SK-N-DZ (cell line): Measurements from ENCODE around the gene STXBP5. TPM values are rescaled to one million over a fixed set of nuclear protein-coding genes. Genes with fewer than 3 reads are reported as not detected.

Experiments
- DNase-seq: peaks from one replicate; pipeline ENCODE4 v3.0.0-alpha.2; 2015; ENCODE audit warnings: low spot score
- polyA plus RNA-seq, 2 experiments: library from polyadenylated mRNA; depleted of rRNA; stranded (reverse); fragments of >200 nt; gene quantifications; 2 replicates each; pipeline ENCODE4 v1.2.3, GENCODE V29; 2014

The STXBP5 gene
- 6.5 and 9.2 TPM in 2 replicates for polyA plus RNA-seq (2014; cell fraction: cytosol; rRNA removed)
- polyA plus RNA-seq (2014; cell fraction: nucleus; rRNA removed) = 21.8 and 23.8 TPM in 2 replicates

GRCh38 chr6:147204060-147204785 is at the start of gene STXBP5:
Gene STXBP5, plus strand, starts transcription at chr6:147204417. Its CDS starts 116 bp downstream, at chr6:147204533.
- peak; percentile 50 for DNase-seq

- no peak for DNase-seq
Observed at GRCh38 chr6:147154454-147154853, 49.8 kb upstream of the STXBP5 start.

- peak; percentile 42 for DNase-seq
Observed at GRCh38 chr6:147156218-147156617, 48.0 kb upstream of the STXBP5 start.

GRCh38 chr6:147156799-147157382 is 47.3 kb upstream of the STXBP5 start:
- DNase-seq = no peak

GRCh38 chr6:147157930-147158329 is 46.3 kb upstream of the STXBP5 start:
- DNase-seq = no peak

GRCh38 chr6:147158881-147159280 is 45.3 kb upstream of the STXBP5 start:
- no peak for DNase-seq

GRCh38 chr6:147159536-147160374 is 44.5 kb upstream of the STXBP5 start:
- no peak for DNase-seq

- DNase-seq = no peak
Observed at GRCh38 chr6:147160593-147160992, 43.6 kb upstream of the STXBP5 start.

- no peak for DNase-seq
Observed at GRCh38 chr6:147161253-147161973, 42.8 kb upstream of the STXBP5 start.

GRCh38 chr6:147161974-147162495 is 42.2 kb upstream of the STXBP5 start:
- DNase-seq = no peak

- no peak for DNase-seq
Observed at GRCh38 chr6:147164761-147165160, 39.5 kb upstream of the STXBP5 start.

GRCh38 chr6:147166360-147166944 is 37.8 kb upstream of the STXBP5 start:
- no peak for DNase-seq

- no peak for DNase-seq
Observed at GRCh38 chr6:147166992-147167391, 37.2 kb upstream of the STXBP5 start.

GRCh38 chr6:147167576-147168461 is 36.4 kb upstream of the STXBP5 start:
- DNase-seq = no peak

- DNase-seq = no peak
Observed at GRCh38 chr6:147169529-147169928, 34.7 kb upstream of the STXBP5 start.

GRCh38 chr6:147170269-147170668 is 33.9 kb upstream of the STXBP5 start:
- no peak for DNase-seq

GRCh38 chr6:147173140-147173539 is 31.1 kb upstream of the STXBP5 start:
- no peak for DNase-seq

- no peak for DNase-seq
Observed at GRCh38 chr6:147173675-147174308, 30.4 kb upstream of the STXBP5 start.

- DNase-seq = no peak
Observed at GRCh38 chr6:147176795-147177194, 27.4 kb upstream of the STXBP5 start.
